ENCODE data around the gene SPATA25.

- TF ChIP-seq TAF1 (IDR thresholded peaks at IDR 0.05; ENCODE audit: low read depth): no peak
- TF ChIP-seq, protein P1, sequence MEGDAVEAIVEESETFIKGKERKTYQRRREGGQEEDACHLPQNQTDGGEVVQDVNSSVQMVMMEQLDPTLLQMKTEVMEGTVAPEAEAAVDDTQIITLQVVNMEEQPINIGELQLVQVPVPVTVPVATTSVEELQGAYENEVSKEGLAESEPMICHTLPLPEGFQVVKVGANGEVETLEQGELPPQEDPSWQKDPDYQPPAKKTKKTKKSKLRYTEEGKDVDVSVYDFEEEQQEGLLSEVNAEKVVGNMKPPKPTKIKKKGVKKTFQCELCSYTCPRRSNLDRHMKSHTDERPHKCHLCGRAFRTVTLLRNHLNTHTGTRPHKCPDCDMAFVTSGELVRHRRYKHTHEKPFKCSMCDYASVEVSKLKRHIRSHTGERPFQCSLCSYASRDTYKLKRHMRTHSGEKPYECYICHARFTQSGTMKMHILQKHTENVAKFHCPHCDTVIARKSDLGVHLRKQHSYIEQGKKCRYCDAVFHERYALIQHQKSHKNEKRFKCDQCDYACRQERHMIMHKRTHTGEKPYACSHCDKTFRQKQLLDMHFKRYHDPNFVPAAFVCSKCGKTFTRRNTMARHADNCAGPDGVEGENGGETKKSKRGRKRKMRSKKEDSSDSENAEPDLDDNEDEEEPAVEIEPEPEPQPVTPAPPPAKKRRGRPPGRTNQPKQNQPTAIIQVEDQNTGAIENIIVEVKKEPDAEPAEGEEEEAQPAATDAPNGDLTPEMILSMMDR (IDR thresholded peaks at IDR 0.05; ENCODE audit: poor library complexity, severe bottlenecking): no peak
- TF ChIP-seq, protein P2, sequence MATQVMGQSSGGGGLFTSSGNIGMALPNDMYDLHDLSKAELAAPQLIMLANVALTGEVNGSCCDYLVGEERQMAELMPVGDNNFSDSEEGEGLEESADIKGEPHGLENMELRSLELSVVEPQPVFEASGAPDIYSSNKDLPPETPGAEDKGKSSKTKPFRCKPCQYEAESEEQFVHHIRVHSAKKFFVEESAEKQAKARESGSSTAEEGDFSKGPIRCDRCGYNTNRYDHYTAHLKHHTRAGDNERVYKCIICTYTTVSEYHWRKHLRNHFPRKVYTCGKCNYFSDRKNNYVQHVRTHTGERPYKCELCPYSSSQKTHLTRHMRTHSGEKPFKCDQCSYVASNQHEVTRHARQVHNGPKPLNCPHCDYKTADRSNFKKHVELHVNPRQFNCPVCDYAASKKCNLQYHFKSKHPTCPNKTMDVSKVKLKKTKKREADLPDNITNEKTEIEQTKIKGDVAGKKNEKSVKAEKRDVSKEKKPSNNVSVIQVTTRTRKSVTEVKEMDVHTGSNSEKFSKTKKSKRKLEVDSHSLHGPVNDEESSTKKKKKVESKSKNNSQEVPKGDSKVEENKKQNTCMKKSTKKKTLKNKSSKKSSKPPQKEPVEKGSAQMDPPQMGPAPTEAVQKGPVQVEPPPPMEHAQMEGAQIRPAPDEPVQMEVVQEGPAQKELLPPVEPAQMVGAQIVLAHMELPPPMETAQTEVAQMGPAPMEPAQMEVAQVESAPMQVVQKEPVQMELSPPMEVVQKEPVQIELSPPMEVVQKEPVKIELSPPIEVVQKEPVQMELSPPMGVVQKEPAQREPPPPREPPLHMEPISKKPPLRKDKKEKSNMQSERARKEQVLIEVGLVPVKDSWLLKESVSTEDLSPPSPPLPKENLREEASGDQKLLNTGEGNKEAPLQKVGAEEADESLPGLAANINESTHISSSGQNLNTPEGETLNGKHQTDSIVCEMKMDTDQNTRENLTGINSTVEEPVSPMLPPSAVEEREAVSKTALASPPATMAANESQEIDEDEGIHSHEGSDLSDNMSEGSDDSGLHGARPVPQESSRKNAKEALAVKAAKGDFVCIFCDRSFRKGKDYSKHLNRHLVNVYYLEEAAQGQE (IDR thresholded peaks at IDR 0.05; ENCODE audit: borderline replicate concordance): no peak
- no peak for TF ChIP-seq POLR2AphosphoS5 (IDR thresholded peaks at IDR 0.05)
- TF ChIP-seq SMC3 (conservative IDR thresholded peaks at IDR 0.05; ENCODE audit: poor library complexity): no peak
- no peak for TF ChIP-seq EZH2 (IDR thresholded peaks at IDR 0.05; ENCODE audit: borderline replicate concordance, insufficient read depth, low read length, poor library complexity, severe bottlenecking)
- TF ChIP-seq EP300 (conservative IDR thresholded peaks at IDR 0.05; ENCODE audit: poor library complexity, severe bottlenecking): no peak
- TF ChIP-seq MXI1 (conservative IDR thresholded peaks at IDR 0.05; ENCODE audit: poor library complexity, severe bottlenecking): no peak
Measured at GRCh38 chr20:45917790-45918141, 30.3 kb upstream of the SPATA25 start.

All from neural cell (in vitro differentiated cells).